Measurements from ENCODE around the gene EFNA3. TPM values are rescaled to one million over a fixed set of nuclear protein-coding genes. Genes with fewer than 3 reads are reported as not detected.

The EFNA3 gene
- total and polyA plus RNA-seq, 9 of the 15 experiments (the other 6 are each of a cell fraction or from before 2014, with no cell fraction given) = 0.59 to 7.9 (median 4.7) TPM

- no peak for TF ChIP-seq ZNF592 (IDR thresholded peaks at IDR 0.05)
- TF ChIP-seq ZNF165 (CRISPR knock-in tag; IDR thresholded peaks at IDR 0.05; ENCODE audit: borderline replicate concordance) = no peak
- no peak for TF ChIP-seq TEAD1 (CRISPR knock-in tag; IDR thresholded peaks at IDR 0.05)
- peak; percentile 7; the same call in 1 of the 2 replicates for TF ChIP-seq ZBTB12 (CRISPR knock-in tag; IDR thresholded peaks at IDR 0.05)
- no peak for TF ChIP-seq HNRNPL (IDR thresholded peaks at IDR 0.05; ENCODE audit: low read depth, low read length)
- peak; percentile 87 for TF ChIP-seq ZBTB7A (IDR thresholded peaks at IDR 0.05; ENCODE audit: borderline replicate concordance, control insufficient read depth, low read depth, low read length)
- no peak for TF ChIP-seq E2F3 (CRISPR knock-in tag; IDR thresholded peaks at IDR 0.05)
- no peak for TF ChIP-seq KDM4B (IDR thresholded peaks at IDR 0.05; ENCODE audit: borderline replicate concordance in 2 of 2, low read depth in 1 of 2)
- TF ChIP-seq ZNF668 (CRISPR knock-in tag; IDR thresholded peaks at IDR 0.05) = no peak
- TF ChIP-seq MYBL2 (IDR thresholded peaks at IDR 0.05; ENCODE audit: low read depth) = no peak
- no peak for TF ChIP-seq MYBL2 (CRISPR knock-in tag; IDR thresholded peaks at IDR 0.05; ENCODE audit: borderline replicate concordance)
- TF ChIP-seq ZNF23 (CRISPR knock-in tag; IDR thresholded peaks at IDR 0.05) = no peak
- peak; percentile 76 for TF ChIP-seq ETV1 (tag; conservative IDR thresholded peaks at IDR 0.05; ENCODE audit: low read depth)
- no peak for TF ChIP-seq CCAR2 (IDR thresholded peaks at IDR 0.05; ENCODE audit: low read depth, low read length)
- TF ChIP-seq ZBTB8A (IDR thresholded peaks at IDR 0.05; ENCODE audit: partially characterized antibody) = no peak
- TF ChIP-seq FOXJ2 (tag; IDR thresholded peaks at IDR 0.05) = no peak
- TF ChIP-seq ZNF551 (CRISPR knock-in tag; IDR thresholded peaks at IDR 0.05) = no peak
- TF ChIP-seq NRF1 (conservative IDR thresholded peaks at IDR 0.05 in 1 of 2, IDR thresholded peaks at IDR 0.05 in 1 of 2) = peak; percentile 44 to 47; a peak in 2 of 4 replicates
- TF ChIP-seq ZKSCAN1 (IDR thresholded peaks at IDR 0.05; ENCODE audit: low read depth, low read length) = no peak
- TF ChIP-seq RUNX1 (IDR thresholded peaks at IDR 0.05; ENCODE audit: low read depth) = no peak
- TF ChIP-seq FOXP4 (CRISPR knock-in tag; IDR thresholded peaks at IDR 0.05; ENCODE audit: borderline replicate concordance) = no peak
Measured at GRCh38 chr1:155084722-155085503, 6.3 kb downstream of the EFNA3 start (continued).
